Common myeloid progenitor, CD34-positive (primary cell): ENCODE results near the gene CYP3A7.
A peak's percentile ranks its signal among the peaks of the same experiment; 100 is the strongest.
"Not testable (repeated sequence)": the region's sequence is repeated elsewhere in the genome, so short reads cannot be mapped to it uniquely, and the experiment has no call there.

Experiments
- CTCF ChIA-PET: fragments of 350-600 bp; sonication (Branson Sonifier 250); formaldehyde crosslinking; loops from one replicate; lab custom pipeline; 2021; ENCODE audit warnings: antibody characterized with exemption; lab: Charles Lee
- POLR2A ChIA-PET: fragments of 350-600 bp; sonication (Branson Sonifier 250); formaldehyde crosslinking; loops from one replicate; lab custom pipeline; 2021; ENCODE audit warnings: antibody characterized with exemption; lab: Charles Lee
- DNase-seq, 3 donors: peaks; one replicate each; pipeline versions ENCODE4 v3.0.0 to v3.0.0-alpha.2; 2013
- H3K27ac ChIP-seq, 2 experiments: 1 replicate in 1 of 2; 2 replicates in 1 of 2; pipeline ENCODE4 v1.7.0; 2013; ENCODE audit warnings: inconsistent platforms in 2 of 2, low read length in 2 of 2, mild to moderate bottlenecking in 2 of 2, low read depth in 1 of 2, moderate library complexity in 1 of 2; ENCODE audit not compliant: severe bottlenecking in 2 of 2, insufficient read depth in 1 of 2, poor library complexity in 1 of 2
- H3K27me3 ChIP-seq, 5 experiments: replicated peaks in 2 of 5; 1 replicate in 3 of 5; 2 replicates in 2 of 5; pipeline versions ENCODE4 v1.6.1 to v1.7.0; 2013; ENCODE audit warnings: low read length in 4 of 5, mild to moderate bottlenecking in 2 of 5, moderate library complexity in 2 of 5, inconsistent platforms in 1 of 5; ENCODE audit not compliant: insufficient read depth in 5 of 5, control insufficient read depth in 4 of 5
- H3K36me3 ChIP-seq, 4 experiments: 1 replicate in 2 of 4; 2 replicates in 2 of 4; pipeline versions ENCODE4 v1.6.1 to v1.7.0; 2013; ENCODE audit warnings: low read length in 3 of 4, control low read depth in 1 of 4, mild to moderate bottlenecking in 1 of 4; ENCODE audit not compliant: control insufficient read depth in 4 of 4, insufficient read depth in 4 of 4
- H3K4me1 ChIP-seq, 4 experiments: 1 replicate in 3 of 4; 2 replicates in 1 of 4; pipeline versions ENCODE4 v1.6.1 to v1.7.1; 2013; ENCODE audit warnings: low read length in 3 of 4, mild to moderate bottlenecking in 3 of 4, control low read depth in 1 of 4, inconsistent platforms in 1 of 4, moderate library complexity in 1 of 4; ENCODE audit not compliant: control insufficient read depth in 4 of 4, insufficient read depth in 4 of 4; ENCODE audit errors: control extremely low read depth in 1 of 4
- H3K4me3 ChIP-seq, 7 experiments: 1 replicate in 4 of 7; 2 replicates in 3 of 7; pipeline versions ENCODE4 v1.5.1 to v1.7.0; 2013; ENCODE audit warnings: mild to moderate bottlenecking in 7 of 7, low read length in 6 of 7, moderate library complexity in 6 of 7, inconsistent platforms in 2 of 7, low read depth in 2 of 7, control low read depth in 1 of 7; ENCODE audit not compliant: insufficient read depth in 4 of 7, control insufficient read depth in 1 of 7; ENCODE audit errors: extremely low read depth in 1 of 7
- H3K9me3 ChIP-seq, 5 experiments: 1 replicate in 4 of 5; 2 replicates in 1 of 5; pipeline versions ENCODE4 v1.6.1 to v1.7.1; 2013; ENCODE audit warnings: low read length in 4 of 5, mild to moderate bottlenecking in 2 of 5, inconsistent platforms in 1 of 5, low read depth in 1 of 5, moderate library complexity in 1 of 5; ENCODE audit not compliant: control insufficient read depth in 4 of 5, insufficient read depth in 2 of 5; ENCODE audit errors: control extremely low read depth in 1 of 5
- WGBS: methylation state at CpG from one replicate; pipeline ENCODE4 v1.1.5; 2013; ENCODE audit not compliant: insufficient coverage; 5-methylcytosine and 5-hydroxymethylcytosine counted together

Gene CYP3A7

GRCh38 chr7:99692563-99692962 lies 42.4 kb downstream of the CYP3A7 start:
- POLR2A ChIA-PET, DNase-seq, H3K36me3 ChIP-seq, H3K27me3 ChIP-seq, H3K9me3 ChIP-seq, H3K4me1 ChIP-seq, H3K4me3 ChIP-seq, H3K27ac ChIP-seq, CTCF ChIA-PET: not testable (repeated sequence)
- WGBS = 100% methylated on average over 4 of the region's 6 CpGs

- POLR2A ChIA-PET, CTCF ChIA-PET, H3K27me3 ChIP-seq, H3K27ac ChIP-seq, H3K4me1 ChIP-seq, H3K36me3 ChIP-seq, H3K9me3 ChIP-seq, H3K4me3 ChIP-seq: not testable (repeated sequence)
- no CpG with 5 or more reads among the region's 1 CpG for WGBS
- peak in 1 of 3 donors; percentile 3 for DNase-seq
Observed at GRCh38 chr7:99691658-99692057, 43.3 kb downstream of the CYP3A7 start.

- H3K27me3 ChIP-seq, H3K9me3 ChIP-seq, CTCF ChIA-PET, POLR2A ChIA-PET, H3K4me3 ChIP-seq, H3K4me1 ChIP-seq, H3K27ac ChIP-seq, DNase-seq, H3K36me3 ChIP-seq: not testable (repeated sequence)
- WGBS = 100% methylated on average over 2 of the region's 4 CpGs
Observed at GRCh38 chr7:99690918-99691317, 44.1 kb downstream of the CYP3A7 start.

GRCh38 chr7:99685871-99686608 lies 49.0 kb downstream of the CYP3A7 start:
- H3K36me3 ChIP-seq, CTCF ChIA-PET: not testable (repeated sequence)

GRCh38 chr7:99685129-99685758 lies 49.8 kb downstream of the CYP3A7 start:
- no peak overlapping the region for H3K27ac ChIP-seq
- ChIA-PET POLR2A (no interaction called here), CTCF (no interaction called here)
- peaks cover 0 to 23% (median 0%) of the 10 kb centered on the region in 5 experiments for H3K9me3 ChIP-seq
- no peak for DNase-seq
- no peaks in the 10 kb centered on the region for H3K4me1 ChIP-seq
- WGBS = 98% methylated on average over 4 of the region's 9 CpGs
- H3K4me3 ChIP-seq = no peak overlapping the region
- no peaks in the 10 kb centered on the region for H3K36me3 ChIP-seq
- no peaks in the 10 kb centered on the region for H3K27me3 ChIP-seq

More at GRCh38 chr7:99685871-99686608, 49.0 kb downstream of the CYP3A7 start:
- 96% methylated on average over 12 of the region's 14 CpGs for WGBS
- H3K27me3 ChIP-seq, DNase-seq, H3K4me1 ChIP-seq, POLR2A ChIA-PET, H3K27ac ChIP-seq, H3K4me3 ChIP-seq: not testable (repeated sequence)
- H3K9me3 ChIP-seq = peaks cover 0 to 21% (median 0%) of the 10 kb centered on the region in 5 experiments

- WGBS = 95% methylated on average over 6 of the region's 10 CpGs
- H3K4me3 ChIP-seq = no peak within 1 kb of the TSS
- ChIA-PET CTCF (no interaction called here), POLR2A (no interaction called here)
- H3K27me3 ChIP-seq = no peaks in the 10 kb centered on the region
- DNase-seq = no peak
- no peaks in the 10 kb centered on the region for H3K36me3 ChIP-seq
- no peaks in the 10 kb centered on the region for H3K4me1 ChIP-seq
- H3K9me3 ChIP-seq = peaks cover 0 to 16% (median 0%) of the 10 kb centered on the region in 5 experiments
- peak within 1 kb of the TSS in 1 of 2 experiments; percentile 35 for H3K27ac ChIP-seq
Observed at GRCh38 chr7:99679400-99680191, 55.4 kb downstream of the CYP3A7 start, which contains the start of gene CYP3A5. CYP3A5 (minus strand) TSS chr7:99679996; CDS start chr7:99679896, 100 bp downstream.

- 94% methylated on average over 2 of the region's 4 CpGs for WGBS
- CTCF ChIA-PET = no interaction called here
- H3K4me3 ChIP-seq = no peak overlapping the region
- peaks cover 0 to 16% (median 0%) of the 10 kb centered on the region in 5 experiments for H3K9me3 ChIP-seq
- no peaks in the 10 kb centered on the region for H3K36me3 ChIP-seq
- H3K27me3 ChIP-seq = no peaks in the 10 kb centered on the region
- no peaks in the 10 kb centered on the region for H3K4me1 ChIP-seq
- H3K27ac ChIP-seq = peak overlapping the region in 1 of 2 experiments; percentile 35
- no peak for DNase-seq
- POLR2A ChIA-PET = no interaction called here
Observed at GRCh38 chr7:99679032-99679399, 56.0 kb downstream of the CYP3A7 start.
